Activated T-cell treated with anti-CD3 and anti-CD28 coated beads for 1 hour (primary cell): ENCODE results near the gene GRK4.
A peak's percentile ranks its signal among the peaks of the same experiment; 100 is the strongest.
"Not testable (repeated sequence)": the region's sequence is repeated elsewhere in the genome, so short reads cannot be mapped to it uniquely, and the experiment has no call there.

Experiments used
- DNase-seq: peaks from one replicate; pipeline ENCODE4 v3.0.0-alpha.2; 2020; ENCODE audit warnings: low read depth

Gene GRK4

GRCh38 chr4:3041192-3042142 lies 78.1 kb downstream of the GRK4 start:
- peak; percentile 22 for DNase-seq

DNA sequence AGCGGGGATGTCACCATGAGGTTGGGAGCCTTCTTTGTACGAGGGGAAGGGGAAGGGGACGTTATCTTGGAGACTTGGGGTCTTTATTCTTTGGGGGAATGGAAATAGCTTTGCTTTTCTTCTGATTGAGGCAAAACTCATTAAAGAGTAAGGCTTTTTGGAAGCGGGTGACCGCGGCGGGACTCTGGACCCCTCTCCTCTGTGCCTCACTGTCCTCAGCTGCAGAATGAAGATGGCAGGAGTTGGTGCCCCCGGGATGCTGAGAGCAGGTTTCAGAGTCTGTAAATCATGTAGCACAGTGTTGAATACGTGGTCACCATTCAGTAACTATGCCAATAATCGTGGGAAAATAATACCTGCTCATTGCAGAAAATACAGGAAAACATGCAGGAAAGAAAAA lies 78.9 kb downstream of the GRK4 start:
- DNase-seq, result no peak

DNA sequence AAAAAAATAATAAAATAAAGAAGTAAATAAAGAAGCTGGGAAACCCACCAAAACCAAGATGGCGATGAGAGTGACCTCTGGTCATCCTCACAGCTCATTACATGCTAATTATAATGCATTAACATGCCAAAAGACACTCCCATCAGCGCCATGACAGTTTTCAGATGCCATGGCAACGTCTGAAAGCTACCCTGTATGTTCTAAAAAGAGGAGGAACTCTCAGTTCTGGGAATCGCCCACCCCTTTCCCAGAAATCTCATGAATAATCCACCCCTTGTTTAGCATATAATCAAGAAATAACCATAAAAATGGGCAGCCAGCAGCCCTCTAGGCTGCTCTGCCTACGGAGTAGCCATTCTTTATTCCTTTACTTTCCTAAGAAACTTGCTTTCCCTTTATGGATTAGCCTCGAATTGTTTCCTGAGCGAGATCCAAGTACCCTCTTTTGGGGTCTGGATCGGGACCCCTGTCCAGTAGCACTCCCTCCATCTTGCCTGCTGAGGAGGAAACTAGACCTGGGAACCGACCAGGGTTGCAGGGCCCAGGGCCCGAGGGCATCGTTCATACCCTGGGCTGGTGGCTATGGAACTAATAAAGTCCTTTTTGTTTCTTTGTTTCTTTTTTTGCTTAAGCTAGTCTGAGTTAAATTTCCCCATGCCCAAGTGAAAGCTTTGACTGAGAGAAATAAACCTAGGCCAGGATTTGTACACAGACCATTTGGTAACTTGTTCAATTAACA lies 80.1 kb downstream of the GRK4 start:
- DNase-seq, result no peak

DNA sequence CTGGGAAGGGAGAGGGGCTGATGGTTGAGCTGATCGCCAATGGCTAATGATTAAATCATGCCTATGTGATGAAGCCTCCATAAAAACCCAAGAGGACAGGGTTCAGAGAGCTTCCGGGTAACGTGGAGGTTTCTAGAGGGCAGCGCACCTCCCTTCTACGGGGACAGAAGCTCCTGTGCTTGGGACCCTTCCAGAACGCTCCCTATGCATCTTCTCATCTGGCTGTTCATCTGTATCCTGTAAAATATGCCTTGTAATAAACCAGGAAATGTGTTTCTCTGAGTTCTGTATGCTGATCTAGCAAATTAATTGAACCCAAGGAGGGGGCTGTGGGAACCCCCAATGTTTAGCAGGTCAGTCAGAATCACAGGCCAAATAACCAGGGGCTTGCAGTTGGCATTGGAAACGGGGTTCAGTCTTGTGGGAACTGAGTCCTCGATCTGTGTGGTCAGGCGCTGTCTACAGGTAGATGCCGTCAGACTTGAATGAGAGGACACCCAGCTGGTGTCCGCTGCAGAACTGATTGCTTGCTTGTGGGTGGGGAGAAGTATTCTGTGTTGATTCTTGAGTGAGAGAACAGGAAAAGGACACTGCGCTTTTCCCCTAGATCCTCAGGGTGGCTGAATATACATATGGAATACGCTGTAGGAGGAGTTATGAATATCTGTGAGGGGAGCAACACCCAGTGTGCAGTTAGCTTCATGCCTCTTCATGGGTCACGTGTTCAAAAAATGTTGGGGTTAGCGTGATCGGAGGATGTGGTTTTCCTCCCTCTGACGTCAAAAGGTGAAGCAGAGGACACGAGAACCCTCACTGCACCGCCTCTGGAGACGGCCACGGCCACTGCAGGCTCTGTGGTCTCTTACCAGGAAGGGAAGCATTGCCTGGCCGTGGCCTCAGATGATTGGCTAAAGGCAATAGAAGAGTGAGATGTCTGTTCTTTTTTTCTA lies 81.8 kb downstream of the GRK4 start:
- peak; percentile 43 for DNase-seq

- DNase-seq, result no peak
Measured at GRCh38 chr4:3046162-3046561, 82.8 kb downstream of the GRK4 start.

DNA sequence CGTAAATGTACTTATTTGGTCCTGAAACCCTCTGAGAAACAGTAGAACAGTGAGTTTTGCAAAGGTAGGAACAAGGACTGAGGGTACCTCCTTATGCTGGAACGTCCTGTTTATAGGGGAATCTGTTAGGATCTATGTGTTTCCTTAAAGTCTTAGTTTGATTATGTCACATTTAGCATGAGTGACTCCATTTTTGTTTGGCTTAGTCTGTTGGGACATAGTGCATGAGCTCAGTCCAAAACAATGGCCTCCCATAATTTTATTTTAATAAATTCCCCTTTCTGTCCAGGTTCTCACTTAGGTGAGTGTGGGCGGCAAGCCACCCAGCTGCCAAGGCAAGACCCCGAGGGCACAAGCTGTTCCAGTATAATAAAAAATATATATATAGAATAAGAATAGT lies 83.3 kb downstream of the GRK4 start:
- DNase-seq, result no peak

GRCh38 chr4:3047464-3048286 lies 84.3 kb downstream of the GRK4 start:
- DNase-seq, result peak; percentile 52

- not testable (repeated sequence) for DNase-seq
Measured at GRCh38 chr4:3051141-3051897, 87.9 kb downstream of the GRK4 start.

DNA sequence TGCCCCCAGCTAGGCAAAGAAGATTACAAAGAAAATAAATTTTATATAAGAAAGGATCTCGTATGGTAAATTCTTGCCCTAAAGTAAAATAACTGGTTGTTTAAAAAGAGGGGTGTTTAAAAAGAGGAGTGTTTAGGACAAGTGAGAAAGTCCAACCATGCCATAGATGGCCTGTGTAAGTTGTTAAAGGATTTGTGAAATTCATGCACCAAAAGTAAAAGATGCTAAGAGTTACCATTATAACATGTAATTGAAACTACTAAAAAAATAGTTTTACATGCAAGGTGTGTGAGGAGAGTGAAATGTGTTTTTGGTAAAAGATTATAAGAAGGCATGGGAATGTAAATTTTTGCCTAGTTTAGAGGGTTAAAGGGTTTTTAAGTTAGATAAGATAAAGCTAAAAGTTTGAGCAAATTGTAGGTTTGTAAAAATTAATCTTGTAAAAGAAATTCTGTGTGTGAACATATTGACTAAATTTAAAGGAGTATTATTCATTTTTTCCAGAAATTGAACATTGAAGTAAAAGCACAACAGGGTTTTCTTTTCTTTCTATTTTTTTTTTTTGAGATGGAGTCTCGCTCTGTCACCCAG lies 90.9 kb downstream of the GRK4 start:
- DNase-seq, result no peak

GRCh38 chr4:3059943-3060342 lies 96.6 kb downstream of the GRK4 start:
- no peak for DNase-seq

GRCh38 chr4:3060946-3061345 lies 97.6 kb downstream of the GRK4 start:
- no peak for DNase-seq

GRCh38 chr4:3062471-3062870 lies 99.1 kb downstream of the GRK4 start:
- no peak for DNase-seq

- DNase-seq, result no peak
Measured at GRCh38 chr4:3065551-3065950, 102.2 kb downstream of the GRK4 start.

DNA sequence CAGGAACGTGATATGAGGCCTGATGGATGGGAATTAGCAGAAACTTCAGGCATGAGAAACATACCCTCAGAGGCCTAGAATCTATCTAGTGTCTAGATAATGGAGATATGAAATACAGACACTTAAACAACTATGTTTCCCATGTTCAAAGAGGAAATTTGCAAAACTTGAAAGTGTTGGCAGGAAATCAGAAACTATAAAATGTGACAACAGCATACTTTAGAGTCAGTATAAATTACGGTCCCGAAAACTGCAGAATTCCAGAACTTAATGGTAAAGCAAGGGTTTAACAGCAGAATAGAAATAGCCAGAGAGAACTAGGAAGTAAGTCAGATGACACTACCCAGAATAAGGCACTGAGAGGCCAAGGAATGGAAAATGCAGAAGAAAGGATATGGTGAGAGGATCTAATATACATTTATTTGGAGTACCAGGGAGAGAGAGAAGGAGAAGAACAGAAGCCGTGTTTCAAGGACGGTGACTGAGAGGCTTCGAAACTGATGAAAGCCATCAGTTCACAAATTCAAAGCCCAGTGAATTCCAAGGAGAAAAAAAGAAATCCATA lies 103.5 kb downstream of the GRK4 start:
- no peak for DNase-seq

- DNase-seq, result no peak
Measured at GRCh38 chr4:3067473-3068001, 104.2 kb downstream of the GRK4 start.

- DNase-seq, result no peak
Measured at GRCh38 chr4:3069661-3070199, 106.4 kb downstream of the GRK4 start.

DNA sequence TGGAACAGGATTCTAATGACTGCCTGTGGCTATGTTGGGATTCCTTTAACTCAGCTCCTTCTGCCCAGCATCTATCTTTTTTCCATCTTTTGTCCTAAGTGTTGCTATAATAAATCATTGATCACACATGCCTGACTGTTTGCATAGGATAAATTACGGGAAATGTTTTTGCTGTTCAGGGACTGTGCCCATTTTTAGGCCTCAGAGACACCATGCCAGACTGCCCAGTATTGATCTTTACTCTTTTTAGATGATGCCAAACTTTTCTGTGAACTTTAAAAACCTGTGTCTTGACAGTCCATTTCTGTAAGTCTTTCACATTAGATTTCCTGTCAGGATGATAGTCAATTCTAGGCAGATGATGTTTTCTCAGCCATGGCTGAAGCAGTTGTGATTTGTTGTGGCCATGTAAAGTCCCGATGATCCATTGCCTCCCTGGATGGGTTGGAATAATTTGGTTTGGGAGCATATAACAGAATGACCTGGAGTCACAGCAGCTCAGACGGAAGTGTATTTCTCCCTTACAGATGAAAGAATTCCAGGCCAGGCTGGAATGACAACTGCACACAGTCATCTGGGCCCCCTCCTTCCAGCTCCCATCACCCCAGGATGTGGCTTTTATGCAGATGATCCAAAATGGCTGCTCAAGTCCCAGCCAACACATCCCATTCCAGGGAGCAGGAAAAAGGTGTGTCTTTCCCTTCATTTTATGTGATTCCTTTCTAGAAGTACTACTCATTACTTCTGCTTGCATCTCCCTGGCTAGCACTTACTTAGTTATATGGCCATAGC lies 107.5 kb downstream of the GRK4 start:
- no peak for DNase-seq

- no peak for DNase-seq
Measured at GRCh38 chr4:3071811-3072210, 108.4 kb downstream of the GRK4 start.
